CD4-positive, alpha-beta T cell treated with Interleukin-21 for 1 hour (primary cell): ENCODE results near the gene AKR1A1.
A peak's percentile ranks its signal among the peaks of the same experiment; 100 is the strongest.
"Not testable (repeated sequence)": the region's sequence is repeated elsewhere in the genome, so short reads cannot be mapped to it uniquely, and the experiment has no call there.

Experiments
- DNase-seq: peaks from one replicate; pipeline ENCODE4 v3.0.0-alpha.2; 2020

Gene AKR1A1

DNA sequence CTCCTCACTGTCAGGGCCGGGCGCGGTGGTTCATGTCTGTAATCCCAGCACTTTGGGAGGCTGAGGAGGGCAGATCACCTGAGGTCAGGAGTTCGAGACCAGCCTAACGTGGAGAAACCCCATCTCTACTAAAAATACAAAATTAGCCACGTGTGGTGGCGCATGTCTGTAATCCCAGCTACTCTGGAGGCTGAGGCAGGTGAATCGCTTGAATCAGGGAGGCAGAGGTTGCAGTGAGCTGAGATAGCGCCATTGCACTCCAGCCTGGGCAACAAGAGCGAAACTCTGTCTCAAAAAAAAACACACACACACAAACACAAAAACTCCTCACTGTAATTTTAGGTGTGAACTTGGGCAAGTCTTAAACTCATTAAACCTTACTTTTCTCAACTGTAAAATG is 26.7 kb upstream of the AKR1A1 start:
- not testable (repeated sequence) for DNase-seq

DNA sequence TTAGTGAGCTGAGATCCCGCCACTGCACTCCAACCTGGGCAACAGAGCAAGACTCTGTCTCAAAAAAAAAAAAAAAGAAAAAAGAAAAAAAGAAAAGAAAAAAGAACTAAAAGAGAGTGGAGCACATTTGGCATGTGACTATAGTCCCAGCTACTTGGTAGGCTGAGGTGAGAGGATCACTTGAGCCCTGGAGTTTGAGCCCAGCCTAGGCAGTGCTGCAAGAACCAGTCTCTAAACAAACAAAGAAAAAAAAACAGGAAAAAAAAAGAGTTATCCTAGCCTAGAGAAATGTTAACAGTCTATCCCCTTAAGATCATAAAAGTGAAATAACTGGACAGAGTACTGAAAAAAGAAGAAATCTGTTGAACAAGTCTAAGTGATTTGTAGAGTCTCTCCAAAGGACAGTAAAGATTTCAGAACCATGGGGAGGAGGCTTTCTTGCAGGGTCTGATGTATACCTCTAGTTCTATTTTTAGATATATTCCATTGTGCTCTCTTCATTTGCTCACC is 24.4 kb upstream of the AKR1A1 start:
- no peak for DNase-seq

DNA sequence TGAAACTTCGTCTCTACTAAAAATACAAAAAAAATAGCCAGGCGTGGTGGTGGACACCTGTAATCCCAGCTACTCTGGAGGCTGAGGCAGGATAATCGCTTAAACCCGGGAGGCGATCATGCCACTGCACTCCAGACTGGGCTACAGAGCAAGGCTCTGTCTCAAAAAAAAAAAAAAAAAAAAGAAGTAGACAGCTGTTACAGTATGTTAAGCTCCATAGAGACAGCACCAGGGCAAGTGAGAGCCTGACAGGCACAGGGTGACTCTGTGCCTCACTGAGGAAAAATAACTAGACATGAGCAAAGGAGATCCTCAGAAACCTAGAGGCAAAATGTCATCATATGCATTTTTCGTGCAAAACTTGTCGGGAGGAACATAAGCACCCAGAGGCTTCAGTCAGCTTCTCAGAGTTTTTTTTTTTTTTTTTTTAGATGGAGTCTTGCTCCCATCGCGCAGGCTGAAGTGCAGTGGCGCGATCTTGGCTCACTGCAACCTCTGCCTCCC is 19.9 kb upstream of the AKR1A1 start:
- DNase-seq = no peak

DNA sequence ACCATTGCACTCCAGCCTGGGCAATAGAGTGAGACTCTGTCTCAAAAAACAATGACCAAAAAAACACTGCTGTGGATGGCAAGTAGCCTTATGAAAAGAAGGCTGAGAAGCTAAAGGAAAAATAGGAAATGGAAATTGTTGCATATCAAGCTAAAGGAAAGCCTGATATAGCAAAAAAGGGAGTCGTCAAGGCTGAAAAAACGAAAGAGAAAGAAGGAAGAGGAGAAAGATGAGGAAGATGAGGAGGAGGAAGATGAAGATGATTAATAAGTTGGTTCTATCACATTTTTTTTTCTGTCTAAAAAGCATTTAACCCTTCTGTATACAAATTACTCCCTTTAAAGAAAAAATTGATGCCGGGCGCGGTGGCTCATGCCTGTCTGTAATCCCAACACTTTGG is 18.8 kb upstream of the AKR1A1 start:
- DNase-seq = no peak

DNA sequence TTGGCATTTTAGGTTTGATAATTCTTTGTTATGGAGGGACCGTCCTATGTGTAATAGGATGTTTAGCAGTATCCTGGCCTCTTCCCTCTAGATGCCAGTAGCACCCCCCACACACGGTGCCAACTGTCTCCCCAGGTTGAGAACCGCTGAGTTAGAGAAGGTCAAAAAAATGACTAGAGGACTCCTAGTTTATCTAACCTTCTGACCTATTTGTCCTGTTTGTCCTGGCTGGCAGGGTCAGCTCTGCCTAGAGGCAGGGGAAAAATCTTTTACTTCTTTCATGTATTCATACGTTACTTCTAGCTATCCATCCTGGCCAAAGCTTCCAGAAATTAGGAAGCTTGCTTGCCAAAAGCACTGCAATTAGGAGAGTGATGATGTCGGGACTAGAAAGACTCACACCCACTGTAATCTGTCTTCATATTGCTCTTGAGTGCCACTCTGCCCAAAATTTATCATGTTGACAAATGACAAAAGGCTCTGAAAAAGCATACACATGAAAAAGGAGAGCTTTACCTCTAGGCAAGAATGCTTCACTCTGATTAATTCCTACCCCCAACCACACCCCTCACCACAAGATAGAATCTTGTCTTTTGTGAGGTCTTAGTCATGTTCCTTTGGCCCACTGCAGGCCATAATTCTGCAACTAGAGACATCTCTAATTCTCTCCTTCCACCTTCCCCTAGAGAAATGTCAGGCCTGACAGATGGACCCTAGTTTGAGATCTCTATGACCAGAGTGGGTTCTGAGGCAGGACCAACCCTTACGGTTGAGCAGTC is 14.4 kb upstream of the AKR1A1 start:
- no peak for DNase-seq

DNA sequence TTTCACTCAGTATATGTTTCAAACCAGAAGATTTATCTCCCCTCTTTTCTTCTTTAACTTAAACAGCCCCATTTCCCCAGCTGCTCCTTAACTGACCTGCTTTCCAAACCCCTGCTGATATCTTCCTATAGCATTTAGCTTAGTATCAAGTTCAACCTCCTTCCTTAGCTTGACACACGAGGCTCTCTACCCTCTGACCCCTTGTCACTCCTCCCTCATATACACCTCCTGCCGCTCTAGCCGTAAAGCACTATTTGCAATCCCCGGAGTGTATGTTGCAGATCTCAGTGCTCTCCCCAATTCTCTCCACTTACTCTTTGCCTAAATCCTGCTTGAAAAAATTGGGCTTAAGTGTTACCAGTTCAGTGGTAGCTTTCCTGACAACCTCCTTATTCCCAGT is 13.7 kb upstream of the AKR1A1 start:
- no peak for DNase-seq

DNA sequence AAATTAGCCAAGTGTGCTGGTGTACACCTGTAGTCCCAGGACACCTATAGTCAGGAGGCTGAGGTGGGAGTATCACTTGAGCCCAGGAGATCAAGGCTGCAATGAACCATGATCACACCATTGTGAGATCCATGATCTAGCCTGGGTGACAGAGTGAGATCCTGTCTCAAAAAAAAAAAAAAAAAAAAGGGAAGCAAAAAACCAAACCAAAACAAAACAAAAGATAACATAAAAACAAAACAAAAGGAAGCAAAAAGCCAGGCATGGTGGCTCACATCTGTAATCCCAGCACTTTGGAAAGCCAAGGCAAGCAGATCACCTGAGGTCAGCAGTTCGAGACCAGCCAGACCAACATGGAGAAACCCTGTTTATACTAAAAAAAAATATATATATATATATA is 9.4 kb upstream of the AKR1A1 start:
- no peak for DNase-seq

DNA sequence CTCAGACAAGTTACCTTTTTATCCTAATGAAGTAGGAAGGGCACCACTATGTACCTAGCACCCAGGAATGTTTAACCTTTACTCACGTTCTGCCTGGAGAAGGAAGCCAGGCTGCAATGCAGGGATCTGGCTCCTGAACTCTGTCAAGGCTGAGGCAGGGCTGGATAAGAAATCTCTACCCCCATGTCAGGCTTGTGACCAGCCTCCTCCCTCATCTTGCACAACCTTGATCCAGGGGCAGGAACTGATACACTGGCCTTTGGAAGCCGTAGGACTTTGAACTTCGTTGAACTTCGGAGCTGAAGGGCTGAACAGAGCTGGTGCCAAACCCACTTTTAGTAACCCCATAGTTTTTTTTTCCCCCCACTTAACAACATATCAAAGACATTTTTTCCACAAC is 8.0 kb upstream of the AKR1A1 start:
- DNase-seq = no peak

DNA sequence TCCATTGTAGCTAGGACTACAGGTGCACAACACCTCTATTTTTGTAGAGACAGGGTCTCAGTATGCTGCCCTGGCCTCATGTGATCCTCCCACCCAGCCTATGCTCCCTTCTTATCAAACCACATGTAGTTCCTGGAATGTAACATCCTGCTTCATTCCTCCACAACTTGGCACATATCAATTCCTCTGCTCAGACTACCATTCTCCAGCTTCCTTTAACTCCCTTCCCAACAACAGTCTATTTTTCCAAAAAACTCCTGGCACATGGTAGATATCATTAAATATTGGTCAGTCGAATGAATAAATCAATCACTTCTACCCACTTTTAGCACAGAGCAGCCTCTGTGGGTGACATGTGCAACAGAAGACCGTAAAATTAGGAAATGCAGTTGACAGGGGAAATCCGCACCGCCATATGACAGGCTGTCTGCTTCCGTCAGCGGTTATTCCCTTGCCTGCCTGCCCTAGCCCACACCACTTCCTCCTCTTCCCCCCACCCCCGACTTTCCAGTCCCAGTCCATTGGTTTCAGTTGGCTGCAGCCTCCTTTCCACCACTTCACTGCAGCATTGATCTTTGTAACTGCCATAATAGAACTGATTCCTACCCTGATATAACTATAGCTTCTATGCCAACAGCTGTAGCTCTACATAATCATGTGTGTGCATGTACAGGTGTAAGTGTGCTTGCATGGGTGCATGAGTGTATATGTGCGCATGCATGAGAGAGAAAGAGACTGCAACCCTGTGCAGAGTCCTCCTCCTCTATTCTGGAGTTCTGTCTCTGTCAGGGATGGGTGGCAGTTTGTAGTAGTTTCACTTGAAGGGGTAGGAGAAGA is 6.8 kb upstream of the AKR1A1 start:
- peak; percentile 81 for DNase-seq

DNA sequence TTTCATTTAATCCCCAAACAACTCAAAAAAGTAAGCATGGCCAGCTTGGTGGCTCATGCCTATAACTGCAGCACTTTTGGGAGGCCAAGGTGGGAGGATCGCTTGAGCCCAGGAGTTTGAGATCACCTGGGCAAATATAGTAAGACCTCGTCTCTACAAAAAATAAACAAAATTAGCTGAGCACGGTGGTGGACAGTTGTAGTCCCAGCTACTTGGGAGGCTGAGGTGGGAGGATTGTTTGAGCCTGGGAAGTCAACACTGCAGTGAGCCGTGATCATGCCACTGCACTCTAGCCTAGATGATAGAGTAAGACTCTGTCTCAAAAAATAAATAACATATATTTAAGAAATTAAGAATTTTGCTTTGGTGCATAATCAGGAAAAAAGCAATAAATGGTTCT is 6.1 kb upstream of the AKR1A1 start:
- DNase-seq = no peak

DNA sequence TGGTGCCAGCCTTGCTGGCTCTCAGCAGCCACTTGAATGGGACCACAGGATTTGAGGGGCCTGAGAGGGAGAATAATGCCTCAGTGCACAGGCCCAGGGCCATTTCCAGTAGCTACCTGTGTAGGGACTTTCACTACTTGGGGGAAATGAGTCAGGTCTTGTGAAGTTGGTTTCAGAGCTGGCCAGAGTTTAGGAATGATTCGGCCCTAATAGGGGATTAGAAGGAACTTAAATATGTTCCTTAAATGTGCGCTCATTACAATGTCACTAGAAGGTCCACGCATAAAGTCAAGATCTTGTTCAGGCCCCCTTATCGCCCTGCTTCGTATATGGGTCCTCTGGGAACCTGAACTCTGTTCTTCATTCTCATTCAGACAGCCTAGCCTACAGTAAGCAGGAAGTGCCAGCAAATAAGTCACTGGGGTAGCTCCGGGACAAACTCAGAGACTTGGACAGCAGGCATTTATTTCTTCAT is 5.6 kb upstream of the AKR1A1 start:
- DNase-seq = no peak

DNA sequence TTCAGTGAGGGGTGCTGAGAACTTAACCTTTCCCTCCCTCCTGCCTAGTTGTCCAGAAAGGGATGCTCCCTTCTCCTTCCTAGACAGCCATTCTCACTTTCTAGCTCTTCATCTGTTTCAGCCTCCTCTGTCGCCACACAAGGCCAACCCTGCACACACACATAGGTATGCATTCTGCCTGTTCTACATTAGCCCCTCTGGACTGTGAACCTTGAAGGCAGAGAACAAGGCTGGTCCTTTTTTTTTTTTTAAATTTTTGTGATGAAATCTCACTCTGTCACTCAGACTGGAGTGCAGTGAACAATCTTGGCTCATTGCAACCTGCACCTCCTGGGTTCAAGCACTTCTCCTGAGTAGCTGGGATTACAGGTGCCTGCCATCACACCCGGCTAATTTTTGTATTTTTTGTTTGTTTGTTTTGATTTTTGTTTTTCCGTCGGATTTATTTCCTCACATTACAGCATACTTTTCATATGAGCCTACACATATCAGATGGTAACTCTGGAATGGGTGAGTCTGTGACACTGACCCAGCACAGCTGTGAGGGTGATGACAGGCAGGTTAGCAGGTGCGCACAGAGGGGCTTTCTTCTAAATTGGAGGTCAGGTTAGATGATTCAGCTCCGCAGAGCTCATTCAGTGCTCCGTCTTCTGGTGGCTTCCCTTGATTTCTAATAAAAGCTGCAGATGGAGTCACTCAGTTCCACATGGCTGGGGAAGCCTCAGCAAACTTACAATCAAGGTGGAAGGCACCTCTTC is 4.9 kb upstream of the AKR1A1 start:
- no peak for DNase-seq

DNA sequence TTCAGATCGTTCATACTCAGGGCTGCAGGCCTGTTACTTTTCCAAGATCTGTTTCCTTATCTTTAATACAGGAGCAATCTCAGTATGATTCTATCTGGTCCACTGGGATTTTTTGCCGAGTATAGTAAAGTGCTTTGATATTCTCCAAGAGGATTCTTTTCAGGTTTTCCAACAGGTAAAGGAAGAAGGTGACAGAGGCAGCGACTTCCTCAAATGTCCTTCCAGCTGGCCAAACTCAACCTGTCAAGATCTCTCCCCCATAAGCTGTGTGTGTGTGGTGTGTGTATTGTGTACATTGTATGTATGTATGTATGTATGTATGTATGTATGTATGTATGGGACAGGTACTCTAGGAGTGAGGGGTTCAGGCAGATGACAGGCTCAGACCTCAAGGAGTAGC is 1.1 kb downstream of the AKR1A1 start:
- no peak for DNase-seq

DNA sequence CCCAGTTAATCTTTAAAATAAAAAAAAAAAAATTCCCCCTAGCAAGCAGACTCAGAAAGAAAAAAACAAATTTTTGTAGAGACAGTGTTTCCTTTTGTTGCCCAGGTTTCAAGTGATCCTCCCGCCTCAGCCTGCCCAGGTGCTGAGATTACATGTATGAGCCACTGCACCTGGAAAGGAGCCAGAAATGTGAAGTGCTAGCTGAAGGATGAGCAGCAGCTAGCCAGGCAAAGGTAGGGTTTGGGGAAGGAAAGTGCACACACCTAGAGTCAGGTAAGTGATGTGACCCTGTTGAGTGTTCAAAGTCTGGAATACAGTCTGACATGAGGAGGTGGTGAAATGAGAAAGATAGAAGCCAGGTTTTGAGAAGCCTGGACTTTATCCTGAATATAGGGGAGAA is 1.7 kb downstream of the AKR1A1 start:
- no peak for DNase-seq

DNA sequence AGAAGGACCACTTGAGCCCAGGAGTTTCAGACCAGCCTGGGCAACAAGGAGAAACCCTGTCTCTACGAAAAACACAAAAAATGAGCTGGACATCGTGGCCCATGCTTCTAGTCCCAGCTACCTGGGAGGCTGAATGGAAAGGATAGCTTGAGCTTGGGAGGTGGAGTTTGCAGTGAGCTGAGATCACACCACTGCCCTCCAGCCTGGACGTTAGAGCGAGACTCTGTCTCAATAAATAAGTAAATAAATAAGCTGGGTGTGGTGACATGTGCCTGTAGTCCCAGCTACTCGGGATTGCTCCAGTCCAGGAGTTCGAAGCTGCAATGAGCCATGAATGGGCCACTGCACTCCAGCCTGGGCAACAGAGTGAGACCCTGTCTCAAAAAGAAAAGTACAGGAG is 3.6 kb downstream of the AKR1A1 start:
- DNase-seq = no peak

DNA sequence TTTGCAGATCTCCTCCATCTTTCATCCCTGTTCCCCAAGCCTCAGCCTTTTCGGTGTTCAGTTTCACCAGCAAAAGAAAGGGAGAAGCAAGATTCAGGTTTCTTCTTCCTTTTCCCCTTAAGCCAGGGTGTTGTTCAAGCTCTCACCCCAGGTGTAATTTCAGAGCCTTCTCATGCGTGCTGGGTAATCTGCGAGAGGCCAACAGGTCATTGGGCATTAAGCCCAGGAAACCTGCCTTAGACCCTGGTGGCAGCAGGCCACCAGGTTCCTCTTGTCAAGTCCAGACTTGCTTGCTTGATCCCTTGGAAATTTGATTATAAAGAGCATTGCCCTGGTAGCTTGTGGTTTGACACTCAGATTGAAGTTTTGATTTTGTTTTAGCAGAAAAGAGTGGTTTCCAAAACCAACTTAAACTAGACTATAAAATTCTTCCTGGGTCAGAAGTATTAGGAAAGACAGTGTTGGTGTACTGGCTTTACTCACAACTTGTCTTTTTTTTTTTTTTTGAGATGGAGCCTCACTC is 6.9 kb downstream of the AKR1A1 start:
- DNase-seq = no peak

DNA sequence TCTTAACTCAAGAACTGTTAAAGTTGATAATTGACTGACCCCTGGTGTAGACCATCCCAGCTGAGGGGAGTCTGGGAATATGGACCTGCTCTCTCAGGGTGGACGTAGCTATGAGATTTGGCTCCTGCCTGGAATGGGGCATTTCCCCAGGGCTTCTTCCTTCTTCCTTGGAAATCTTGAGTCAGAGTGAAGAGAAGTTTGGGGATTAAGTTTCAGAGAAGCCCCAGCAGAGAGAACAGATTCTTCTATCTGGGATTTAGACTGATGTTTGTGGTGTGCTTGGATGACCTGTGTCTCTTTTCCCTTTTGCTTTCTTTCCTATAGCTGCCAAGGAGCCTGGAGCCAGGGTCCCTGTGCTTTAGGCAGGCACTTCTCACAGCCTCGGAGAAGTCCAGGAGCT is 13.2 kb downstream of the AKR1A1 start:
- no peak for DNase-seq

DNA sequence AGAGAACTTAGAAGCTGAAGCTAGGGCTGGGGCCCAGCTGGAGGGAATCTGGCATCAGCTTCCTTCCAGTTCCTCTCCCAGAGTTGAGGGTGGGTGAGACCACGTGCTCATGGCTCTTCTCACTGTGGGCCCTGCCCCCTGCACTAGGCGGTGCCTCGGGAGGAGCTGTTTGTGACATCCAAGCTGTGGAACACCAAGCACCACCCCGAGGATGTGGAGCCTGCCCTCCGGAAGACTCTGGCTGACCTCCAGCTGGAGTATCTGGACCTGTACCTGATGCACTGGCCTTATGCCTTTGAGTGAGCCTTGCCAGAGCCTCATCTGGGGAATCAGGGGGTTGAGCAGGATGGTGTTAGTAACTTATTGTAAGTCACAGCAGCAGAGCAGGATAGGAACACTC is 16.1 kb downstream of the AKR1A1 start:
- no peak for DNase-seq

DNA sequence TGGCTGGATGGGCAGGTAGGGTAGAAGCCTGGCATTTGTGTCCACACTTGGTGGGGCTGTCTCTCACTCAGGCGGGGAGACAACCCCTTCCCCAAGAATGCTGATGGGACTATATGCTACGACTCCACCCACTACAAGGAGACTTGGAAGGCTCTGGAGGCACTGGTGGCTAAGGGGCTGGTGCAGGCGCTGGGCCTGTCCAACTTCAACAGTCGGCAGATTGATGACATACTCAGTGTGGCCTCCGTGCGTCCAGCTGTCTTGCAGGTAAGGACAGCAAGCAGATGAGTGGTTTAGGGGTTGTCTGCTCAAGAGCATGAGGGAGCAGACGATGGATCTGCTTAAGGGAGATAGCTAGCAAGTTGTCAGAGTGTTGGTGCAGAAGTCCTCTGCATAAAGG is 17.3 kb downstream of the AKR1A1 start:
- no peak for DNase-seq

DNA sequence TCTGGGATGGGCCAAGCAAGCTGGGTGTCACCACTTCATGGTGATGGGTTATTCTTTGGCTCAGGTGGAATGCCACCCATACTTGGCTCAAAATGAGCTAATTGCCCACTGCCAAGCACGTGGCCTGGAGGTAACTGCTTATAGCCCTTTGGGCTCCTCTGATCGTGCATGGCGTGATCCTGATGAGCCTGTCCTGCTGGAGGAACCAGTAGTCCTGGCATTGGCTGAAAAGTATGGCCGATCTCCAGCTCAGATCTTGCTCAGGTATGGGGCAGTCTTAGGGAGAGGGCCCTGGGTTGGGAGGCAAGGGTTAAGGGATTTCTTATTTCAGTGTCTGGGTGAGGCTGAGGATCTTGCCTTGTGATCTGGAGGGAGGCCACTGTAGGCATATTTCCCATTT is 17.8 kb downstream of the AKR1A1 start:
- DNase-seq = no peak

DNA sequence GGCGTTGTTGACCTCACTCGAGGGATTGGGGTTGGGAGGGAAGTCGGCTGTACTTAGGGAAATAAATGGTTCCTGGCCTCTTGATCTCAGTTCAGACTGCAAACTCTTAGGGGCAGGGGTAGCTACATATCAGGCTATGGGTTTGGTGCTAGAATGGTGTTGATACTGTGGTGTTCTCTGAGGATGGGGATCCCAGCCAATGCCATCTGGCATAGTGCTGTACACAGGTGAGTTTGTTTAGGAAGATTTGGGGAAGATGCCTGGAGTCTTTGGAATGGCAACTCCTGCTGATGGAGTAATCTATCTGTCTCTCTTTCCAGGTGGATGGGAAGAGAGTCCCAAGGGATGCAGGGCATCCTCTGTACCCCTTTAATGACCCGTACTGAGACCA is 18.9 kb downstream of the AKR1A1 start:
- DNase-seq = no peak

DNA sequence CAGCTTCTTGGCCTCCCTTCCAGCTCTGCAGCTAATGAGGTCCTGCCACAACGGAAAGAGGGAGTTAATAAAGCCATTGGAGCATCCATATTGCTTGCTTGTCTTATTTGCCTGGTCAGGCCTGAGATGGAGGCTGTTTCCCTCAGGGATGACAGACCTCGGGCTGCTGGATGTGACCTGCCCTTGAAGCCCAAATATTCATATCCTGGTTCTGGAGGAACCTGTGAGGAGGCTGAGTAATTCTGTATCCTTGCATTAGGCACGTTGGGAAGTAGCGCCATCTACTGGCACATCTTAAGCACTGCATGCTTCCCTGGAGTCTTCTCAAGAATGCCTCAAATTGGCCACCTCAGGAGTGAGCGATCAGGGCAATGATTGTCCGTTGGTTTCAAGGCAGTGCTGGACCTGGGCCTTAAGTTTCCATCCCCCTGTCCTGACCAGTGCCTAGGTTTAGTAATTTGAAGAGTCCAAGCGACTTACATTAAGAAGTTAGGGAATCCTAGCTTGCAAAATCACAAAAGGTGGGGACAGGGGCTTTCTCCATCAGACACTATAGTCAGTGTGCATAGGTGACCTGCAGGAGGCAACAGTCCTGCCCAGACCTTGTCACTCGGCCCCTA is 19.4 kb downstream of the AKR1A1 start:
- peak; percentile 79 for DNase-seq
